ENCODE measurements around the gene MMEL1. TPM values are rescaled to one million over a fixed set of nuclear protein-coding genes. Genes with fewer than 3 reads are reported as not detected.
A peak's percentile ranks its signal among the peaks of the same experiment; 100 is the strongest.
"Not testable (repeated sequence)": the region's sequence is repeated elsewhere in the genome, so short reads cannot be mapped to it uniquely, and the experiment has no call there.

Gene MMEL1
- total RNA-seq, 1 experiment from 2014 or later, result not detected

DNA sequence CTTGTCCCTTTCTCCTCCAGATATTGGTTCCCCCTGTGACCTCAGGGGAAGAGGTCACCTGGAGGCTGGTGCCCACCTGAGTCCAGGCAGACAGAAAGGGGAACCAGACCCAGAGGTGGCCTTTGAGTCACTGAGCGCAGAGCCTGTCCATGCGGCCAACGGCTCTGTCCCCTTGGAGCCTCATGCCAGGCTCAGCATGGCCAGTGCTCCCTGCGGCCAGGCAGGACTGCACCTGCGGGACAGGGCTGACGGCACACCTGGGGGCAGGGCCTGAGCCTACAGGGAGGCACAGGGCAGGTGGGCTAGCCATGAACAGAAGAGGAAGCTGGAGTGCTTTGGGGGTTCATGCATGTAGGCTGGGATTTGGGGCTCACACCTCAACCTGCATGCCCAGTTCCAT is 74.0 kb downstream of the MMEL1 start:
- DNase-seq (ENCODE audit: low read depth), result no peak

GRCh38 chr1:2558420-2558819 is 74.4 kb downstream of the MMEL1 start:
- no peak for DNase-seq (ENCODE audit: low read depth)

GRCh38 chr1:2557482-2558400 is 75.1 kb downstream of the MMEL1 start:
- DNase-seq (ENCODE audit: low read depth), result no peak

GRCh38 chr1:2556678-2557481 is 75.9 kb downstream of the MMEL1 start:
- DNase-seq (ENCODE audit: low read depth), result no peak

GRCh38 chr1:2556277-2556677 is 76.5 kb downstream of the MMEL1 start, which contains the start of gene TNFRSF14:
Gene TNFRSF14 (plus strand): TSS chr1:2556371. CDS start chr1:2556665, 294 bp downstream.
- DNase-seq (ENCODE audit: low read depth), result peak; percentile 22

GRCh38 chr1:2555634-2556276 is 77.1 kb downstream of the MMEL1 start:
- DNase-seq (ENCODE audit: low read depth), result no peak

GRCh38 chr1:2554621-2555387 is 78.0 kb downstream of the MMEL1 start:
- no peak for DNase-seq (ENCODE audit: low read depth)

DNA sequence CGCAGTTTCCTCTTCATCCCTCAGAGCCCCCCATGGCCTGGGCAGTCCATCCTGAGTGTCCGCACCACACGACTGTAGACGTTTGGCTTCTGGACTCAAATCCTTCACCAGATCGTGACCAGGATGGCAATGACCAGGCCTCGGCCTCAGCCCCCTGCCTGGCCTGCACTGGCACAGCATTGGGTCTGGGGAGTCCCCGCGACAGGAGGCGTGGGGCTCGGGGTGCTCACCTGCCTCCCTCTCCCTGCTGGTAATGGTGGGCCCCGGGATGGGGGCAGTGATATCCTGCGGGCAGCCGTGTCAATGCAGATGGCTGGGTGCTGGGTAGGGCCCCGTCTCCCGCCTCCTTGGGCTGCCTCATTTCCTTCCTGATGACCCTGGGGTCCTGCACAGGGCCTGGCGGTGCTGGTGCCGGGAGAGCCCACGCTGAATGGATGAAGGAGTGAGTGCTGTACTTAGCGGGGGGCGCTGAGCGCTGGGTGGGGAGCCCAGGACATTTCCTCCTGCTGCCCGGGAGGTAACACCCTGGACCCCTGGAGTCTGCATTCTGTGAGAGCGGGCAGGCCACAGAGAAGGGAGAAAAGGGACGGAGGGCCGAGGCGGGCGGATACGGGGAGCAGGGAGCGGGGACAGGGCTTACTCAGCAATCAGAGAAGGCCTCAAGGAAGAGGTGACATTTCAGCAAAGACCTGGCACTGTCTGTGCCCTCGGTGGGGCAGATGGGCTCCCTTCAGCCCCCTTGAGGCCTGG is 78.8 kb downstream of the MMEL1 start:
- no peak for DNase-seq (ENCODE audit: low read depth)

DNA sequence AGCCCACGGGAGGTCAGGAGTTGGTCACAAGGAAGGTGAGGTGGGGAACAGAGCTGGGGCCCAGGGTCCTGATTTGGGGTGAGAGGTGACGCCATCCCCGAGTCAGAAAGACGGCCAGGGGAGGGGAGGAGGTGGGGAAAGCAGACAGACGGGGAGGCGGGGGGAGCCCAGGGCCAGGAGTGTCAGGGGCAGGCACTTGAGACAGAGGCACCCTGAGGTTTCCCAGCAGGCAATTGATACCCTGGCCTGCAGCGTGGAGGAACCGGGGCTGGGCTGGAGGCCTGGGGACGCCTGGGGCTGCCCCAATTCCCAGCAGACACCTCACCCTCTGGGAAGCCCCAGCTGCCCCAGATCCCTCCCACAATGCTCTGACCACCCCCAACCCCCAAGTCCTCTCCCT is 79.7 kb downstream of the MMEL1 start:
- not testable (repeated sequence) for DNase-seq (ENCODE audit: low read depth)

DNA sequence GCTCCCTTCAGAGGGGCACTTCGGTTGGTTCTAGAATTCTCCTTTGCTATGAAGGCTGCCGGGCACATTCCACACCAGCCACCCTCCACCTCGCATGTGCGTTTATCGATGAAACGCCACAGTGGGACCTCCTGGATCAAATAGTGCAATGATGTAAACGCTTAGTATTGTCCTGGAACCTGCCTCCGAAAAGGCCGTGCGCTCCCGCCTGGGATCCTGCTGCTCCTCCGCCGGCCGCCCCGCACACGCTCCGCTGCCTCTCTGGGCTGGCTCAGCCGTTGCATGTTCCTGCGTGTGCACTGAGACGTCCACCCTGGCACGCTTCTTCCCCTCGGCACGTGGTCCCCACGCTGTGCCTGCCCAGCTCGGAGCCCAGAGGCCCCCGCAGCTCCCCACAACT is 80.6 kb downstream of the MMEL1 start:
- no peak for DNase-seq (ENCODE audit: low read depth)

DNA sequence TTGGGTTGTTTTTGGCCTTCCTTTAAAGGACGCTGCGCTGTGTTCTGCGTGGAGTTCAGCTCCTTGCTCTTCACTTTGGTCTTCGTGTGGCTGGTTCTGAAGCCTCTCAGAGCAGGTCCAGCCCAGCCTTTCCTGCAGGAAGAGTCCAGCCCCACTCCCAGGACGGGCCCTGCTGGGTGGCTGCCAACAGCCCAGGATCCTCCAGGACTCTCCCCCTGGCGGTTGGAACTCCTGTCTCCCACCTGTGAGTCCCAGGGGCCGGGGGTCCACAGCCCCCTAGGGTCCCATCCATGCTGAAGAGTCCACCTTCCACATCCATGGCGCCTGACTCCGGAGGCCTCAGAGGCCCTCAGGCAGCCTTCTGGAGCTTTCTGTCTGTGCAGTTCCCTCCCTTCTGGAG is 81.3 kb downstream of the MMEL1 start:
- DNase-seq (ENCODE audit: low read depth), result not testable (repeated sequence)

DNA sequence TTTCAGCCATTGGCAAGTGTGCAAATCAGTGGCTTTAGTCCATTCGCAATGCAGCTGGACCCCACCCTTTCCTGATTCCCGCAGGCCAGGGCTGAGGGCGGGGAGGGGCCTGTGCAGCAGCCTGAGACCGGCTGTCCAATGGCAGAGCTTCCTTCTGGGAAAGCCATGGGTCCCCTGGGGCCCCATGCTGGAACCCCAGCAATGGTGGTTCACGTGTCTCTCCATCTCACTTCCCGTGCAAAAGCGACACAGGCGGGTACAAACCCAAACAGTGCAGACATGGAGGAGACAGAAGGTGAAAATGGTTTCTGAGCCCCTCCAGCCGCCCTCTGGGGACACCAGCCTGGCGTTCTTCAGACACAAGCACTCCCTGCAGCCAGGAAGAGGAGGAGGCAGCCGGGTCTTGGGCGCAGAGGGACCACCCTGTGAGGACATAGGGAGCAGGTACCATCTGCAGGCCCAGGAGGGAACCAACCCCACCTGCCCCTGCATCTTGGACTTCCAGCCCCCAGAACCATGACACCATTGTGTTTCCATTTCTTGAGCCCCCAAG is 82.4 kb downstream of the MMEL1 start:
- not testable (repeated sequence) for DNase-seq (ENCODE audit: low read depth)

DNA sequence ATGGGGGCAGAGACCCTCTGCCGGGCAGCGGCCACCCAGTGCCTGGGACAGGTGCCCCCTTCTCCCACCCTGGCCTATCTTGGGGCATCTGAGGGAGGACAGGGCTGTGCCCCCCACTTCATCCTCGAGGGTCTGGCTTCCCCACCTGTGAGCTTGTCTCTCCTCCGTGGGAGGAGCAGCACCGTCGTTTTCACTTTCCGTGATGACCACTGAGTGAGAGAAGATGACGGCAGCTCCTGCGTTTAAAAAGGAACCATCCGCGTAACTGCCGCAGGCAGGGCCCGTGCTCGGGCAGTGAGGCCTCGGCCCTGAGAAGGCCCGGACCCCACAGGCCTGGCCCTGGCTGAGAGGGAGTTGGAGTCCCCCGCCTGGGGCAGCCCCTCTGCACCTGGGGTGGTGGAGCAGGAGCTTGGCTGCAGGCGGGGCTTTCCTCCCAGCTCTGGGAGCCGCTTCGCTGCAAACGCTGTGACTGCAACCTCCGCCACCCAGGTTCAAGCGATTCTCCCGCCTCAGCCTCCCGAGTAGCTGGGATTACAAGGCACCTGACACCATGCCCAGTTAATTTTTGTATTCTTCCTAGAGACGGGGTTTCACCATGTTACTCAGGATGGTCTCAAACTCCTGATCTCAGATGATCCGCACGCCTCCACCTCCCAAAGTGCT is 83.3 kb downstream of the MMEL1 start:
- DNase-seq (ENCODE audit: low read depth), result not testable (repeated sequence)

GRCh38 chr1:2548068-2548589 is 84.7 kb downstream of the MMEL1 start:
- DNase-seq (ENCODE audit: low read depth), result peak; percentile 32

- no peak for DNase-seq (ENCODE audit: low read depth)
Measured at GRCh38 chr1:2547210-2548067, 85.4 kb downstream of the MMEL1 start.

- DNase-seq (ENCODE audit: low read depth), result peak; percentile 24
Measured at GRCh38 chr1:2546515-2547209, 86.2 kb downstream of the MMEL1 start.

DNA sequence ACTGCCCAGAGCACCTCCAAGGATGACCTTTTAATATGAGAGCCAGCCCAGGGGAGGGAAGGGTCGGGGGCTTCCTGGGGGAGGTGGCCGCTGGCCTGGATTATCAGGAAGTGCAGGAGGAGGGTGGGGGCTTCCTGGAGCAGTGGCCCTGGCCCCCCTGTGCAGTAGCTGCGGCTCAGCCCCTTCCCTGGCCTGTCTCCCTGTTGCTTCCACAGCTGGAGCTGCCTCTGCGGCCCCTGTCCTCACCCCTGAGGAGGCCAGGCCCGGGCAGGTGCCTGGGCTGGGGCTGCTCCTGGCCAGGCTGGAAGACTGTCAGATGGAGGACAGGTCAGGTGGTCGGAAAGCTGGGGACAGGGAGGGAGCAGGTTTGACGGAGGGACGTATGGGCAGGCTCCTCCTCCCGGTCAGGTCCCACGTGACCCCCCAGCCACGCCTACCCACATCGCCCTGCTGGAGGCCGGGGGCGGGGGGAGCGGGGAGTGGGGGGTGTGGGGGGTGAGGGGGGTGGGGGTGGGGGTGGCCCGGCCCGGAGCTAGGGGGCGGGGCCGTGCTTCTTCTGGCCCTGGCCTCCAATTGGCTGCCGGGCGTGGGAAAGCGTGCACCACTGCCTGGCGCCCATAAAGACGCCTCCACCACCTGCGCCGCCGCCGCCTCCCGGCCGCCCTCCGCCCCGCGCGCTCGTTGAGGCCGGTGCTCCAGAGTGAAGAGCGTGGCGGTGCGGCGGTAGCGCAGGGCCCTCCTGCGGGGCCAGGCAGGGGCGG is 86.9 kb downstream of the MMEL1 start:
- DNase-seq (ENCODE audit: low read depth), result no peak

All from LHCN-M2 (cell line).